ENCODE data around the gene UBL4B.

UBL4B gene

GRCh38 chr1:110087812-110088738 is 24.2 kb upstream of the UBL4B start:
- no peak for TF ChIP-seq TAF1 (IDR thresholded peaks at IDR 0.05; ENCODE audit: borderline replicate concordance, low read depth, low read length)
- no peak for TF ChIP-seq POLR2AphosphoS5 (IDR thresholded peaks at IDR 0.05; ENCODE audit: low read depth, low read length)
- TF ChIP-seq POLR2A (IDR thresholded peaks at IDR 0.05; ENCODE audit: low read depth, low read length): no peak
- FAIRE-seq (peak; percentile 40), DNase-seq (ENCODE audit: insufficient read length) (peak; percentile 54)

GRCh38 chr1:110088739-110089316 is 23.4 kb upstream of the UBL4B start:
- TF ChIP-seq POLR2A (IDR thresholded peaks at IDR 0.05; ENCODE audit: low read depth, low read length): no peak
- TF ChIP-seq TAF1 (IDR thresholded peaks at IDR 0.05; ENCODE audit: borderline replicate concordance, low read depth, low read length): no peak
- TF ChIP-seq POLR2AphosphoS5 (IDR thresholded peaks at IDR 0.05; ENCODE audit: low read depth, low read length): no peak
- FAIRE-seq: no peak
- DNase-seq (ENCODE audit: insufficient read length): no peak

- FAIRE-seq (no peak), DNase-seq (ENCODE audit: insufficient read length) (no peak)
- TF ChIP-seq POLR2A (IDR thresholded peaks at IDR 0.05; ENCODE audit: low read depth, low read length): no peak
- no peak for TF ChIP-seq POLR2AphosphoS5 (IDR thresholded peaks at IDR 0.05; ENCODE audit: low read depth, low read length)
- TF ChIP-seq TAF1 (IDR thresholded peaks at IDR 0.05; ENCODE audit: borderline replicate concordance, low read depth, low read length): no peak
Observed at GRCh38 chr1:110089561-110090275, 22.5 kb upstream of the UBL4B start.

GRCh38 chr1:110091381-110091780 is 20.9 kb upstream of the UBL4B start:
- DNase-seq (ENCODE audit: insufficient read length) (no peak), FAIRE-seq (no peak)
- TF ChIP-seq POLR2A (IDR thresholded peaks at IDR 0.05; ENCODE audit: low read depth, low read length): no peak
- TF ChIP-seq TAF1 (IDR thresholded peaks at IDR 0.05; ENCODE audit: borderline replicate concordance, low read depth, low read length): no peak
- TF ChIP-seq POLR2AphosphoS5 (IDR thresholded peaks at IDR 0.05; ENCODE audit: low read depth, low read length): no peak

GRCh38 chr1:110091791-110092190 is 20.5 kb upstream of the UBL4B start:
- FAIRE-seq (no peak), DNase-seq (ENCODE audit: insufficient read length) (no peak)
- no peak for TF ChIP-seq TAF1 (IDR thresholded peaks at IDR 0.05; ENCODE audit: borderline replicate concordance, low read depth, low read length)
- TF ChIP-seq POLR2AphosphoS5 (IDR thresholded peaks at IDR 0.05; ENCODE audit: low read depth, low read length): no peak
- TF ChIP-seq POLR2A (IDR thresholded peaks at IDR 0.05; ENCODE audit: low read depth, low read length): no peak

- FAIRE-seq (no peak), DNase-seq (ENCODE audit: insufficient read length) (no peak)
- TF ChIP-seq POLR2AphosphoS5 (IDR thresholded peaks at IDR 0.05; ENCODE audit: low read depth, low read length) (no peak), TAF1 (IDR thresholded peaks at IDR 0.05; ENCODE audit: borderline replicate concordance, low read depth, low read length) (no peak), POLR2A (IDR thresholded peaks at IDR 0.05; ENCODE audit: low read depth, low read length) (no peak)
Observed at GRCh38 chr1:110092991-110093390, 19.3 kb upstream of the UBL4B start.

- no peak for TF ChIP-seq POLR2AphosphoS5 (IDR thresholded peaks at IDR 0.05; ENCODE audit: low read depth, low read length)
- TF ChIP-seq POLR2A (IDR thresholded peaks at IDR 0.05; ENCODE audit: low read depth, low read length): no peak
- TF ChIP-seq TAF1 (IDR thresholded peaks at IDR 0.05; ENCODE audit: borderline replicate concordance, low read depth, low read length): no peak
- DNase-seq (ENCODE audit: insufficient read length): no peak
- no peak for FAIRE-seq
Observed at GRCh38 chr1:110094931-110095654, 17.1 kb upstream of the UBL4B start.

GRCh38 chr1:110097507-110098221 is 14.6 kb upstream of the UBL4B start:
- FAIRE-seq (no peak), DNase-seq (ENCODE audit: insufficient read length) (no peak)
- no peak for TF ChIP-seq POLR2A (IDR thresholded peaks at IDR 0.05; ENCODE audit: low read depth, low read length)
- no peak for TF ChIP-seq TAF1 (IDR thresholded peaks at IDR 0.05; ENCODE audit: borderline replicate concordance, low read depth, low read length)
- no peak for TF ChIP-seq POLR2AphosphoS5 (IDR thresholded peaks at IDR 0.05; ENCODE audit: low read depth, low read length)

GRCh38 chr1:110098222-110099026 is 13.8 kb upstream of the UBL4B start:
- TF ChIP-seq POLR2A (IDR thresholded peaks at IDR 0.05; ENCODE audit: low read depth, low read length): no peak
- TF ChIP-seq TAF1 (IDR thresholded peaks at IDR 0.05; ENCODE audit: borderline replicate concordance, low read depth, low read length): no peak
- no peak for TF ChIP-seq POLR2AphosphoS5 (IDR thresholded peaks at IDR 0.05; ENCODE audit: low read depth, low read length)
- FAIRE-seq (no peak), DNase-seq (ENCODE audit: insufficient read length) (no peak)

GRCh38 chr1:110100335-110100734 is 11.9 kb upstream of the UBL4B start:
- FAIRE-seq: no peak
- no peak for TF ChIP-seq TAF1 (IDR thresholded peaks at IDR 0.05; ENCODE audit: borderline replicate concordance, low read depth, low read length)
- TF ChIP-seq POLR2A (IDR thresholded peaks at IDR 0.05; ENCODE audit: low read depth, low read length): no peak
- no peak for DNase-seq (ENCODE audit: insufficient read length)
